ENCODE results near the gene MORN4.

DNA sequence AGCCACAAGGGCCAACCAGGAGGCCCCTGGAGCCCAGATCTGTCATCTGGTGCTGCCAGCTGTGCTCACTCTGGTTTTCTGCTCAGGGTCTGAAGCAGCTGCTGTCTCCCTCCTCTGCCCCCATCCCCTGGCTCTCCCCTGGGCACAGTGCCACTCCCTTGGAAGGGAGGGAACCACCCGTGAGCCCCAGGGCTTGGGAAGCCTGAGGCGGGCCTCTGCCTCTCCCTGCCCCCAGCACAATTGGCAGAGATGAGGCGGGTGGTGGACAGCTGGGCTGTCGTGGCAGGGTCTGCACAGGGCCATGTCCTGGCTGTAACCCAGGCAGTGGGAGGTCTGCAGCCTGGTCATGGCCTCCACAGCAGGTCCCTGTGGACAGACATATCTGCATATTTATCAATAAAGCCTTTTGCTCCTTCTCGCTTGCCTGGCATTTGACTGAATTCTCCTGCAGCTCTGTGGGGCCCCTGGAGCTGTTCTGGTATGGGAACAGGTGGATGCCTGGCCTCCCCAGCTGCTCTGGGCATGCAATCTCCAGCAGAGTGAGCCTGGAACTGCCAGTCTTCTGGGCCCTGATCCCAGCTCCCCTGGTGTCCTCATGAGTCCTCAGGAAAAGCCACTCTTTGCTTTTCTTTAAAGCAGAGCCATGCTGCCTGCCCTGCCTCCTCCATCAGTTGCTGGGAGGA lies 62.4 kb downstream of the MORN4 start:
- TF ChIP-seq, protein P1, sequence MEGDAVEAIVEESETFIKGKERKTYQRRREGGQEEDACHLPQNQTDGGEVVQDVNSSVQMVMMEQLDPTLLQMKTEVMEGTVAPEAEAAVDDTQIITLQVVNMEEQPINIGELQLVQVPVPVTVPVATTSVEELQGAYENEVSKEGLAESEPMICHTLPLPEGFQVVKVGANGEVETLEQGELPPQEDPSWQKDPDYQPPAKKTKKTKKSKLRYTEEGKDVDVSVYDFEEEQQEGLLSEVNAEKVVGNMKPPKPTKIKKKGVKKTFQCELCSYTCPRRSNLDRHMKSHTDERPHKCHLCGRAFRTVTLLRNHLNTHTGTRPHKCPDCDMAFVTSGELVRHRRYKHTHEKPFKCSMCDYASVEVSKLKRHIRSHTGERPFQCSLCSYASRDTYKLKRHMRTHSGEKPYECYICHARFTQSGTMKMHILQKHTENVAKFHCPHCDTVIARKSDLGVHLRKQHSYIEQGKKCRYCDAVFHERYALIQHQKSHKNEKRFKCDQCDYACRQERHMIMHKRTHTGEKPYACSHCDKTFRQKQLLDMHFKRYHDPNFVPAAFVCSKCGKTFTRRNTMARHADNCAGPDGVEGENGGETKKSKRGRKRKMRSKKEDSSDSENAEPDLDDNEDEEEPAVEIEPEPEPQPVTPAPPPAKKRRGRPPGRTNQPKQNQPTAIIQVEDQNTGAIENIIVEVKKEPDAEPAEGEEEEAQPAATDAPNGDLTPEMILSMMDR (IDR thresholded peaks at IDR 0.05): no peak
- TF ChIP-seq ZFX (IDR thresholded peaks at IDR 0.05; ENCODE audit: borderline replicate concordance): no peak

Measured in 22Rv1 (cell line).